HG02852 (cell line): ENCODE data around the gene ADGRV1.

Source experiments
- ATAC-seq: cut with Tn5 transposase; IDR thresholded peaks from one replicate; pipeline ENCODE4 v1.9.1; 2021; ENCODE audit warnings: mild to moderate bottlenecking, moderate library complexity; ENCODE audit not compliant: unreplicated experiment

The ADGRV1 gene

GRCh38 chr5:91144491-91145332, 586.1 kb downstream of the ADGRV1 start:
- no peak for ATAC-seq

DNA sequence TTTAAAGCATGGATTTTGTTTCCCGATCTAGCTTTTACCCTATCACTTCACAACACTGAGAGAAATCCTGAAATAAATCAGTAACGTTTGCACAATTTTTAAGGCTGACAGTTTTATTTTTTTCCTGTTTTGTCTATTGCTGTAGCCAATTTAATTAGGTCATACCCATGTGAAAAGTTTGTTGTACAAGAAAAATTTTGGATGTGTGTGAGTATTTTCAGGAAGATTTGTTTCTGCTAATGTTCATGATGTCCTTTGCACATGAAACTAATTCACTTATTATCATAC, 586.7 kb downstream of the ADGRV1 start:
- ATAC-seq, result no peak

GRCh38 chr5:91146230-91146629, 587.6 kb downstream of the ADGRV1 start:
- no peak for ATAC-seq

DNA sequence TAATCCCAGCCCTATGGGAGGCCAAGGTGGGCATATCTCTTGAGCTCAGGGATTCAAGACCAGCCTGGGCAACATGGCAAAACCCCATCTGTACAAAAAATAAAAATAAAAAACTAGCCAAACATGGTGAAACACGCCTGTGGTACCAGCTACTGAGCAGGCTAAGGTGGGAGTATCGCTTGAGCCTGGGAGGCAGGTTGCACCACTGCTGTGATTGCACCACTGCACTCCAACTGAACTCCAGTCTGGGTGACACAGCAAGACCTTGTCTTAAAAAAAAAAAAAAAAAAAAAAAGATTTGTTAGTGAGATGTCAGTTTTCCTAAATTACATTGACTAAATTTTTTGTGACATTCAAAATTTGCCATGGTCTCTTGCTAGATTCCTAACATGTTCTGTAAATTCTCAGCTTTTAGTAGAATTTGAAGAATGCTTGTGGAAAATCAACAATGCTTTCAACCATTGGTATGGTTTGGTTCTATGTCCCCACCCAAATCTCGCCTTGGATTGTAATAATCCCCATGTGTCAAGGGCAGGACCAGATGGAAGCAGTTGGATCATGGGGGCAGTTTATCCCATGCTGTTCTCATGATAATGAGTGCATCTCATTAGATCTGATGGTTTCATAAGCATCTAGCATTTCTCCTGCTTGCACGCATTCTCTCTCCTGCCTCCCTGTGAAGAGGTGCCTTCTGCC, 588.5 kb downstream of the ADGRV1 start:
- ATAC-seq, result no peak

DNA sequence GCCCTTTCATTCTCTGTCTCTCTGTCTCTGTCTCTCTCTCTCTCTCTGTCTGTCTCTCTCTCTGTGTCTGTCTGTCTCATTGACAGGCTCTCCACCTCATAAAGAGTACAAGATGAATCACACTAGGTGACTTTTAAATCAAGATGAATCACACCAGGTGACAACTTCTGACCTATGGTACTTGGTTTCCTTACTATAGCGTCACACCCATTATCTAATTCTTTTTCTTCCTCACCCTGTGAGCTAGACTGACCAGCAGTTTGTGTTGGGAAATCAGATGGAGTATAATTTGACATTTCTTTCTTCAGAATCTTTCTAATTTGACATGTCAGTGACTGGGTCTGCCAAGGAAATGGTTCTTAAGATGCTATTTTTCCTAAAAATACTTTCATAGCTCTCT, 591.6 kb downstream of the ADGRV1 start:
- no peak for ATAC-seq

DNA sequence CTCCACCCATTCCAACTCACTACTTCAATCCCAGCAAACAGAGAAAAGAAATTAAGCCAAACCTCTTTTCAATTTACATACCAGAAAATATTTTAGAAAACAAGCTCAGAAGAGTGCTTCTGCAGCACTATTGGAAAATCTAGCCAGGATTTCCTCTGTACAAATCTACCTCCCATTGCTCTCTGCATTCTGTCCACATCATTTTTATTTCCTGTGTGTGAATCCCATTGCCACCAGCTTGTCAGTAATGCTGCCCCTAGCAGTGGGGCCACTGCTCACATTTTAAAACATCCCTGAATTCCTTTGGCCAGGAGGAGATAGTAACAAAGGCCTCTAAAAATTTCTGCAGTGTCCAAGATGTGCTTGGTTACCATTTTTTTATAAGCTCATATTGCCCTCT, 592.0 kb downstream of the ADGRV1 start:
- no peak for ATAC-seq

GRCh38 chr5:91151947-91152346, 593.4 kb downstream of the ADGRV1 start:
- no peak for ATAC-seq

GRCh38 chr5:91154338-91154737, 595.7 kb downstream of the ADGRV1 start:
- ATAC-seq, result no peak

- ATAC-seq, result no peak
Measured at GRCh38 chr5:91155274-91155673, 596.7 kb downstream of the ADGRV1 start.

DNA sequence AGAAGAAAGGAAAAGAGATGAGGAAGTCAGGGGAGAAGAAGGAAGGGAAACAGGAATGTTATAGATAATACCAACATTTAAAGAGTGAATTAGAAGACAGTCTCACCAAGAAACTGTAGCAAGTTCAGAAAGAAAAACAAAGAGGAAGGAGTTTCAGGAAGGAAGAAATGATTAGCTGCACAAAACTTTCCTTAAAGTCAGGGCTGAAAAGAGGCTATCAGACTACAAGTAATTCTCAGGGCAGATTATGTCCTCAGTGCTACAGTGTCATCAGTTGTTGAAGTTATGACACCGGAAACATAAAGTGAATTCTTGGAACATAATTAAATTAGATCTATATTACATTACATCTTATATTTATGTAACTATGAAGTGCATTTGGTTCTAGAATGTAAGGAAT, 597.6 kb downstream of the ADGRV1 start:
- ATAC-seq, result no peak

DNA sequence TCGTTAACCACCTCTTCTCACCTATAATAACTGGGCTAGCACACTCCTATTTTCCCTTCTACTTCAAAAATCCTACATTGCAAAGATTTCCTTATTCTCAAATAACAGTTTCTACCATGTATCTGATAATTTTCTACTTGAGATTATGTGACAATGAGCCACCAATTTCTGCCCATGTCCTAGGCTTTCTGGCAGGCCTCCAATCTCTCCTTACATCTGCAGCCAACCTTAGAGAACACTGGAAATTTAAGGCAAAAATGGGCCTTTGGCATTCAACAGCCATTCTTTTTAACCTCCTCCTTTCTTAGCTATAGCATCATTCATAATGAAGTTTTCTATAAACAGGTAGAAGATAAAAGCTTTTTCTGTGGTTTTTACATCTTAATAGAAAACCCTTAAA, 599.4 kb downstream of the ADGRV1 start:
- no peak for ATAC-seq

GRCh38 chr5:91159647-91160046, 601.0 kb downstream of the ADGRV1 start:
- ATAC-seq, result no peak

DNA sequence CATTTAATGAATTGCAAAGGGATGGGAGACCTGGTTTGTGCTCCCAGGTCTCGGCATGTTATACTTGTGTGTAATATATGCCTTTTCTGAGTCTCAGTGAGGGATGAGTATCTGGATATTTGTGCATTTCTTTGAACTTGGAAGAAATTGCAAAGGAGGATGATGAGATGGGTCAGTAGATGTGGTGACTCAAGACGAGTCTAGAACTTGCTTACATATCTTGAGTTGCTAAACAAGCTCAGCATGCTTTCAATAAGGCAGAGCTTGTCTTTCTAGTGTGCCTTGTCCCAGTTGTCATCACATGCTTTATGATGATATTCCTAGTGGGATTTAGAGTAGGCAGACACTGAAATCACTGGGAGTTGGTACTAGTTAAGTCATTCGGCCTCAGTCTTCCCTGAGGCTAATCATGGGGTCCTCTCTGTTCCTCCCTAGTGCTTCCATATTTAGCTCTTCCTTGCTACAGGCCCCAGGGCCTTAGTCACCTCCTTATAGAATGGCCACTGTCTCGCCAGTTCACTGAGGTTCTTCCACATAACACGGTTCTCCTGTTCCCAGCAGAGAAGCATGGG, 602.2 kb downstream of the ADGRV1 start:
- ATAC-seq, result no peak

DNA sequence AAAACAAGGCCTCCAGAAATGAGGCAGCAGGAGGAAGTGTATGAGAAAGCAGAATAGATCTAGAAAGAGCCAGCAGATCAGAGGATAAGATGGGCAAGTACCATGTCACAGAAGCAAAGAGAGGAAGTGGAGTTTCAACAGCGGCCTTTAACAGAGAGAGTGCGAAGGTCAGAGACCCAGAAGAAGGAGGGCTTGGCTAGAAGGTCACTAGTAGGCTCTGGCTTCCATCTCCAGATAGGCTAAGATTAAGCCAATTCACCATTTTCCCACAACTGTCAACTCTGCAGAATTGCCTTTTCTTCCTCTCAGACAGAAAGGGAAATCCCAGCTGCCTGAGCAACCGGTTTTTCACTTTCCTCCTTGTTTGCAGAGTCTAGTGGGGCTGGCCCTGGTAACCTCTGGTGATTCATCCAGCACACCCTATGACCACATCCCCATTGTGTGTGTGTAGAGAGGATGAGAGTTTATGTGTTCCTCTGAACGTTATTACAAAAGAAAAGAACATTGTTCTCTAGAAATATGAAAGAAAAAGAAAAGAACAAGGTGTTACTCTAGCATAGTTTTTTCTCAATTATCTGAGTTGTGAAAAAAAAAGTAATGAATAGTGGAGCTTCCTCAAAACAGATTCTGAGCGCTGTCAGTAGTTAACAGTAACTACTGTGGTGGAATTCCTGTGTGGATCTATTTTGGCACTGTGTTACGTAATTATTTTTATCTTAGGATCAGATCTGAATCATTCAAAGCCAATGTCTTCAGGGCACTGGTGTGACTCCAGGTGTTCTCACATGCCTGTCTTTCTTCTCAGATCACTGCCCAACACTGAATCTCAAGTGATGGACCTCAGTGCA, 604.2 kb downstream of the ADGRV1 start:
- peak; percentile 99 for ATAC-seq

DNA sequence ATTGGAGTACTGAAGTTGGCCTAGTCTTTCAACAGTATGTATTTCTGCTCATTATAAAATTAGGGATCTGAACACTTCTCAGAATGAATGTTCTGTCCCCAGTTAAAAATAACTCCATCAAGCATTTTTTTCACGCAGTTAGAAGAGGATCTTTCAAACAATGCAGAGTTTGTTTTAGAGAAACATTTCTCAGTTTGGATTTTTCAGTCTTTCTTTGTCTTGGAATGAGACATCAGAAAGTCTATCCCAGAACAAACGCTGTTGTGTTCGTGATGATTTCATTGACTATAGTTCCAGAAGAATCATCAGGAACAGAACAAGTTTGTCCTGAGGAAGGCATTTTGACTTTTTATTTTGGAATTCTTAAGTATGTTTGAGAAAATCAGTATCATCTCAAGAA, 605.8 kb downstream of the ADGRV1 start:
- ATAC-seq, result no peak

GRCh38 chr5:91166059-91166807, 607.6 kb downstream of the ADGRV1 start:
- ATAC-seq, result no peak

- no peak for ATAC-seq
Measured at GRCh38 chr5:91168859-91169258, 610.3 kb downstream of the ADGRV1 start.

DNA sequence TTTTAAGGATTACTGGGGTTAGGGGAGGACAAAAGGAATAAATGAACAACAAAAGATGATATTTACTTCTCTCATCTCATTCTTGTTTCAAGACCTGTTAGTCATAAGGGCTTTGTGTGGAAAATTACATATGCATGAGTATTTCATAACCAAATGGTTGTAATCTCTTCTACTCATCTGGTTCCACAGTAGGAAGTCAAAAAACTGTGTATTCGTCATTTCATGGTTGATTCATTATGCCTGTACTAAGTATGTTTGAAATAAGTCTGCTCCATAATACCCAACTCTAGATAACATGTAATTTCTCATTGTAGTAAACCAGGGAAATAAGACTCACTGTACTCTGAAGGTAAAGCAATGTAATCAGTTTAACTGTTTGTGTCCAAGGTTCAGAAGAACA, 611.7 kb downstream of the ADGRV1 start:
- ATAC-seq, result no peak

DNA sequence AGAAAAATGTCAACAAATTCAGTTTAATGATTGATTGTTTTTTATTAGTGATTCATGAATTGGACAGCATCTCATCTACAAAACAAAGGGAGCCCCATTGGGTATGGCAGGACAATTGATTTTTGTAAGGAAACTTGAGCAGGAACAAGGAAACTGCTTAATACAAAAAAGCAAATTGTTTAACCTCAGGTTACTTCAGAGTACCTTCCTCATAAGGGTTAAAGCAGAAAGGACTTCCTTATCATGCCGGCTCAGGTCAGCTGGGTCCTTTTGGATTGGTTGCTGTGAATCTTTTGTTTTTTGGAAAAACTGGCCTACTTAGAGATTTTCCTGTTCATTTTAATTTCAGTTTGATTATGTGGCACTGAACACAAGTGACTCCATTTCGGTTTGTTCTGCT, 612.7 kb downstream of the ADGRV1 start:
- ATAC-seq, result no peak

DNA sequence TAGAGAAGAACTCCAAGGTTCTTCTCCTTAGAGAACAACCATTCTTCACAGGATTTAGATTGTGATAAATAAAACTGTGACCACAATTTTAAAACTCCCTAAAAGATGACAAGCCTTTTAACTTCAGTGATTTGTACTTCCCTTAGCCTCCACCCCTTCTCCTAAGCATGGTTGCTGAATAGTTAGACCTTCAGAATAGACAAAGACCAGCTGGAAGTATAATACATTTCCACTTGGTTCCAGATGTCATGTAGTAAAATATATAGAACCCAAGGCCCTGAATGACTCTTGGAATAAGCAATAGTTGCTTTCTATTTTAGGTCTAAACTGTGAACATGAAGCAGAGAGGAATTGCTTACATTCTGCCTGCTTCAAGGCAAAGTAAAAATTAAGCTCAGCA, 615.8 kb downstream of the ADGRV1 start:
- ATAC-seq, result no peak

DNA sequence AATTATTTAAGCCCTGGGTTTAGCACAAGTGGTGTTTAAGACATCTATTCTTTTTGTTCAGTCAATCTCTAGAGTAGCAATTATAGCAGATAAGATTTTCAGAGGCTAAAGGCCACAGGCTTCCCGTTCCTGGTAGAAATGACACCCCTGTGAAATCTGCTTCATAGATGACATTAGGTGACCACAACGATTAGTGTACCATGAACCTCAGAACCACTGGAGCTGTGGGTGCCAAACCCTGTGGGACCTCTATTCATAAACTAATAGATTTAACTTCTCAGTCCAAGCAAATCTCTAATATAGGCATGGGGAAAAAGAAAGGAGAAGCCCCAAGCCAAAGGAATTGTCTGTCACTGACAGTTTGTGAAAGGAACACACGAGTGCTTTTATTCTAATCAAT, 617.1 kb downstream of the ADGRV1 start:
- ATAC-seq, result no peak
